MCF 10A (cell line): Measurements from ENCODE around the gene PTOV1. TPM values are rescaled to one million over a fixed set of nuclear protein-coding genes. Genes with fewer than 3 reads are reported as not detected.

Source experiments
- BruUV-seq: library from RNA; stranded (reverse); fragments of 400-500 nt; replicated peaks from 2 replicates; lab custom pipeline; 2021; lab: Mats Ljungman, UMichigan
- CTCF ChIA-PET: fragments of 300-600 bp; sonication (Branson Sonifier 250); formaldehyde crosslinking; extraction: SDS; loops from one replicate; lab custom pipeline; 2021; ENCODE audit warnings: antibody characterized with exemption, inconsistent platforms; lab: Yijun Ruan, JAX
- POLR2A ChIA-PET: fragments of 300-600, 350-650 bp; sonication (Branson Sonifier 250); formaldehyde crosslinking; extraction: SDS; loops from one replicate; lab custom pipeline; 2020; ENCODE audit warnings: antibody characterized with exemption, inconsistent platforms; lab: Yijun Ruan, JAX
- DNase-seq: peaks from one replicate; pipeline ENCODE4 v3.0.0-alpha.2; 2018; ENCODE audit not compliant: unreplicated experiment
- H3K27ac Mint-ChIP-seq: one replicate; pipeline ENCODE4 v1.8.0; 2022; ENCODE audit warnings: mild to moderate bottlenecking, low read depth, mixed read lengths; ENCODE audit not compliant: unreplicated experiment
- H3K27me3 Mint-ChIP-seq: one replicate; pipeline ENCODE4 v1.8.0; 2022; ENCODE audit warnings: mixed read lengths; ENCODE audit not compliant: insufficient read depth, unreplicated experiment
- H3K36me3 Mint-ChIP-seq: one replicate; pipeline ENCODE4 v1.8.0; 2022; ENCODE audit warnings: mild to moderate bottlenecking, moderate library complexity, mixed read lengths; ENCODE audit not compliant: insufficient read depth, unreplicated experiment
- H3K4me1 Mint-ChIP-seq: one replicate; pipeline ENCODE4 v1.8.0; 2022; ENCODE audit warnings: mixed read lengths; ENCODE audit not compliant: insufficient read depth, unreplicated experiment
- H3K4me3 Mint-ChIP-seq: one replicate; pipeline ENCODE4 v1.8.0; 2022; ENCODE audit warnings: mild to moderate bottlenecking, moderate library complexity, mixed read lengths; ENCODE audit not compliant: unreplicated experiment
- H3K9me3 Mint-ChIP-seq: one replicate; pipeline ENCODE4 v1.8.0; 2022; ENCODE audit warnings: mixed read lengths; ENCODE audit not compliant: unreplicated experiment
- intact Hi-C: fragments of 100-400 bp; cut with micrococcal nuclease; formaldehyde crosslinking; loops from 2 replicates; pipeline ENCODE4 v1.14.1; 2022
- total RNA-seq: library from RNA; stranded (reverse); gene quantifications from 2 replicates; pipeline ENCODE4 v1.2.3, GENCODE V29; 2022
- TF ChIP-seq, protein P1 (sequence below): fragments of 200-600 bp; IDR thresholded peaks from one replicate; pipeline ENCODE4 v1.8.0; 2022; ENCODE audit warnings: antibody characterized with exemption, mild to moderate bottlenecking; ENCODE audit not compliant: unreplicated experiment

Gene PTOV1
- total RNA-seq, 1 experiment from 2014 or later = 78.8 TPM

DNA sequence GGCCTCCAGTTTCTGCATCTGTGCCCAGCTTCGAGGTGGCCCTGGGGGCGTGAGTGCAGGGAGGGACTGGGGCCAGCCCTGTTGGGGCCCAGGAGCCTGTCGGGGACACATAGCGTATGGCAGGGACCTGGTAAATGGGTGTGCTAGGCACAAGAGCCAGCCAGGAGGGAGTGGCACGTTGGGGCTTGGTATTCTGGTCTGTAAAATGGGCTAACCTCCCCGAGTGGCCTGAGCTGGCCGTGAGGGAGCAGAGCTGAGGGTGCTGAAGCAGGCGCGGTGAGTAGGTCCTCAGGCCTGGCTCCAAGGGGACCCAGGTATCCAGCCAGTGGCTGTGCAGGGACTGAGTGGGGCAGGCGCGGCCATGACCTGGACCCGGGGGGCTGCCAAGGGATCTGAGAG lies 4.3 kb downstream of the PTOV1 start:
- TF ChIP-seq, protein P1, sequence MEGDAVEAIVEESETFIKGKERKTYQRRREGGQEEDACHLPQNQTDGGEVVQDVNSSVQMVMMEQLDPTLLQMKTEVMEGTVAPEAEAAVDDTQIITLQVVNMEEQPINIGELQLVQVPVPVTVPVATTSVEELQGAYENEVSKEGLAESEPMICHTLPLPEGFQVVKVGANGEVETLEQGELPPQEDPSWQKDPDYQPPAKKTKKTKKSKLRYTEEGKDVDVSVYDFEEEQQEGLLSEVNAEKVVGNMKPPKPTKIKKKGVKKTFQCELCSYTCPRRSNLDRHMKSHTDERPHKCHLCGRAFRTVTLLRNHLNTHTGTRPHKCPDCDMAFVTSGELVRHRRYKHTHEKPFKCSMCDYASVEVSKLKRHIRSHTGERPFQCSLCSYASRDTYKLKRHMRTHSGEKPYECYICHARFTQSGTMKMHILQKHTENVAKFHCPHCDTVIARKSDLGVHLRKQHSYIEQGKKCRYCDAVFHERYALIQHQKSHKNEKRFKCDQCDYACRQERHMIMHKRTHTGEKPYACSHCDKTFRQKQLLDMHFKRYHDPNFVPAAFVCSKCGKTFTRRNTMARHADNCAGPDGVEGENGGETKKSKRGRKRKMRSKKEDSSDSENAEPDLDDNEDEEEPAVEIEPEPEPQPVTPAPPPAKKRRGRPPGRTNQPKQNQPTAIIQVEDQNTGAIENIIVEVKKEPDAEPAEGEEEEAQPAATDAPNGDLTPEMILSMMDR = no peak
- Mint-ChIP-seq H3K36me3 (peaks cover 53% of the 10 kb centered on the region), H3K27ac (peak overlapping the region; percentile 35), H3K4me3 (no peak overlapping the region), H3K4me1 (peaks cover 16% of the 10 kb centered on the region), H3K9me3 (no peaks in the 10 kb centered on the region), H3K27me3 (no peaks in the 10 kb centered on the region)
- ChIA-PET POLR2A (interaction anchor here (0.7 kb wide), 1 partner anchor 20 kb away, joined by 3 read pairs; no protein-coding TSS in a partner anchor), CTCF (interaction anchor here (0.6 kb wide), 1 partner anchor 286 kb away, joined by 4 read pairs; no protein-coding TSS in a partner anchor)
- DNase-seq = no peak
- intact Hi-C loops = loop anchor here (10.0 kb wide), 1 partner anchor 180 kb away; the partner anchor contains the start of gene PRMT1
- BruUV-seq = no TSS peak

DNA sequence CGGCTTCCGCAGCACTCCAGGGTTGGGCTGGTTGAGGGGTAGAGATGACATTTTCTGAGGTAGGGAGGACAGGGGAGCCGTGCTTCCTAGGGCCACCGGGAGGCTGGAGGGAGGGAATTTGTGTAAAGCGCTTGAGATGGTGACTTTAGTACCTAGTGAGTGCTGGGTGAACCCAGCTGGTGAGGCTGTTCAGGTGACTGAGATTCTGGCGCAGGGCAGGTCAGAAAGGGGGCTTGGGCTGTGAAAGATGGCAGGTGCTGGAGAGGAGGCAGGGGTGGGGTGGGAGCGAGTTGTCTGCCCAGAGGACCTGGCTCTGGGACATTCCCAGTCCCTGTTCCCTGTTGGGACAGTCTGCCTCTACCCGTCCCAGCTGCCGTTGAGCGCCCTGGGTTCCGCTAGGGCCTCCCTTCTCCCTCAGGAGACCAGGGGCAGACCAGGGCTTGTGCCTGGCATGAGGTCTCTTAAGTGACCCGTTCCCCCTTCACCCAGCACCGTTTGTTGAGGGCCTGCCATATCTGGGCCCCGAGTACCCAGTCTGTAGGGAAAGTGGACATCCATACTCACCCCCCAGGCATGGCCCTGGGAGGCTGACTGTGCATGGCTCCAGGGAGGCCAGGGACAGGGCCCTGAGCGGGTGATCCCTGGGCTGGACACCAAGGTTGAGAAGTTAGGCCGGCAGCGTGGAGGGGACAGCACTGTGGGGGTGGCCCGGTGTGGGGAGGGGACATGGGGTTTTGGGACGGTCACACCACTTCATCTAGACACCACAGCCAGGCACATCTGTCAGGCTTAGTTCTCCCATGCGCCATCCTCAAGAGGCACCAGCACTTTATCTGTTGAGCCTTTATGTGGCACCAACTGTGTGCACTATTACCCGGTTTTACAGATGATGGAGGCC lies 5.0 kb downstream of the PTOV1 start:
- CTCF ChIA-PET = no interaction called here
- peak overlapping the region; percentile 35 for H3K27ac Mint-ChIP-seq
- H3K9me3 Mint-ChIP-seq = no peaks in the 10 kb centered on the region
- H3K36me3 Mint-ChIP-seq = peaks cover 56% of the 10 kb centered on the region
- POLR2A ChIA-PET = no interaction called here
- intact Hi-C loops = loop anchor here (10.0 kb wide), 1 partner anchor 181 kb away; the partner anchor contains the start of gene PRMT1
- BruUV-seq = no TSS peak
- no peaks in the 10 kb centered on the region for H3K27me3 Mint-ChIP-seq
- TF ChIP-seq, protein P1 = no peak
- H3K4me1 Mint-ChIP-seq = peaks cover 16% of the 10 kb centered on the region
- DNase-seq = no peak
- H3K4me3 Mint-ChIP-seq = no peak overlapping the region

DNA sequence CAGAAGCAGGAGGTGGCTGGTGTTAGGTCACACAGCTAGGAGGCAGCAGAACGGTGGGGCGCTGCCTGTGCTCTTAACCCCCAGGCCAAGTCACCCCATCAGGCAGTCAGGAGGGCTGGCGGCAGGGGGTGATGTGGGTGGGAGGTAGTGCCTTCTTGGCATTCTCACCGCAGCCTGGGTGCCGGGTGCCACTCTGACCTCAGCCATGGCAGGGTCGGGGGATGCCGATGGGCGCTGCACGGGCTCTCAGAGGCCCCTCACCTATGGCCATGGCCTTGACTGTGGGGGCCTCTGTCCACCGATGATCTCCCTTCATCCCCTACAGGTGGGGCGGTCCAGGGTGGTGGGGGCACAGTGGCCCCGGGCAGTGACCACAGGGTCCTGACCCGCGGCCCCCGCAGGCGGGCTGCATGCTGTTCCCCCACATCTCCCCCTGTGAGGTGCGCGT lies 5.6 kb downstream of the PTOV1 start:
- CTCF ChIA-PET = no interaction called here
- Mint-ChIP-seq H3K36me3 (peaks cover 62% of the 10 kb centered on the region), H3K9me3 (no peaks in the 10 kb centered on the region), H3K4me3 (no peak overlapping the region), H3K27me3 (no peaks in the 10 kb centered on the region), H3K27ac (no peak overlapping the region), H3K4me1 (peaks cover 16% of the 10 kb centered on the region)
- DNase-seq = no peak
- TF ChIP-seq, protein P1 = no peak
- intact Hi-C loops = loop anchor here (10.0 kb wide), 1 partner anchor 182 kb away; the partner anchor contains the start of gene PRMT1
- POLR2A ChIA-PET = no interaction called here
- no TSS peak for BruUV-seq
